NCI-H2107 treated with DMSO at 0.1 percent for 48 hours (cell line): Measurements from ENCODE around the gene CCL25.
"Not testable (repeated sequence)": the region's sequence is repeated elsewhere in the genome, so short reads cannot be mapped to it uniquely, and the experiment has no call there.

Experiments used
- DNase-seq: peaks from one replicate; lab custom pipeline; 2025; ENCODE audit not compliant: unreplicated experiment; lab: John Stamatoyannopoulos, UW

The CCL25 gene

GRCh38 chr19:8084152-8084551 is 31.6 kb downstream of the CCL25 start:
- DNase-seq, result no peak

DNA sequence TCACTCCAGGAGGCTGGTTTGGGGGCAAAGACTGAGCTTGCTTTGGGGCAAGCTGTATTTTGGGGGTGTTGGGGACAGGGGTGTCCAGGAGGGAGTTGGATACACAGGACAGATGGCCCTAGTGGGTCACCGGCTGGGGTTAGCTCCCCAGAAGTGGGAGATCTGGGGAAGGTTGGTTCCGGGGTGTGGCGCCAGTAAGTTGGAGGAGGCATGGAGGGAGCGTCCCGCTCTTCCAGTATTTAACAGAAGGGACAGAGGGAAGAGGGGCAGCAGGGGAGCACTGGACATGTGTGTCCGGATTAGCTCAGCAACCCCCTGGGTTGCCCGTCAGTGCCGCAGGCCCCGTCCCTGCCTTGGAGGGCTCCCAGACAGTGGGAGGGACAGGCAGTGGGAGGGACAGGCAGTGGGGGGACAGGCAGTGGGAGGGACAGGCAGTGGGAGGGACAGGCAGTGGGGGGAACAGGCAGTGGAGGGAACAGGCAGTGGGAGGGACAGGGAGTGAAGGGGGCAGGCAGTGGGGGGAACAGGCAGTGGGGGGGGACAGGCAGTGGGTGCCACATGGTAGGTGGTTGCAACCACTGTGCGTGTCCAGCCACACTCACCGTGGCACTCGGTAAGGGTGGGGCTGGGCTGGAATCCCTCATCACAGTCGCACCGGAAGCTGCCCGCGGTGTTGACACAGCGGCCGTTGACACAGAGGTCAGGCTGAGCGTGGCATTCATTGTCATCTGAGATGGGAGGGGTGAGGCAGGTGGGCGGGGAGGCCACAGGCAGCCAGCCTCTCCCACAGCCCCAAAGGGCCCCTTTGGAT is 33.2 kb downstream of the CCL25 start:
- no peak for DNase-seq

GRCh38 chr19:8086849-8087248 is 34.3 kb downstream of the CCL25 start:
- DNase-seq, result no peak

DNA sequence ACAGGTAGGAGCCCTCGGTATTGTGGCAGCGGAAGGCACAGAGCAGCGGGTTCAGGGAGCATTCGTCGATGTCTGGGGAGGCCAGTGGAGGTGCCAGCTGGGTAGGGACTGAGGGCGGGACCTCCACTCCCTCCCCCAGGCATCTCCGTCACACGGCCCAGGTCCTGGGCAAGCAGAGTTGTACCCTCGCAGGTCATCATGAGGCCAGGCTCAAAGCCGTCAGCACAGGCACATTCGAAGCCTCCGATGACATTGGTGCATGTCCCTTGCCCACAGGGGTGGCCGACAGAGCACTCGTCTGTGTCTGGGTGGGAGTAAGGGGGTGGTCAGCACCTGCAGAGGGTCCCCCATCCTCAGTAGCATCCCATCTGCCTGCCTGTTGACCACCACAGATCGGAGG is 35.3 kb downstream of the CCL25 start:
- no peak for DNase-seq

DNA sequence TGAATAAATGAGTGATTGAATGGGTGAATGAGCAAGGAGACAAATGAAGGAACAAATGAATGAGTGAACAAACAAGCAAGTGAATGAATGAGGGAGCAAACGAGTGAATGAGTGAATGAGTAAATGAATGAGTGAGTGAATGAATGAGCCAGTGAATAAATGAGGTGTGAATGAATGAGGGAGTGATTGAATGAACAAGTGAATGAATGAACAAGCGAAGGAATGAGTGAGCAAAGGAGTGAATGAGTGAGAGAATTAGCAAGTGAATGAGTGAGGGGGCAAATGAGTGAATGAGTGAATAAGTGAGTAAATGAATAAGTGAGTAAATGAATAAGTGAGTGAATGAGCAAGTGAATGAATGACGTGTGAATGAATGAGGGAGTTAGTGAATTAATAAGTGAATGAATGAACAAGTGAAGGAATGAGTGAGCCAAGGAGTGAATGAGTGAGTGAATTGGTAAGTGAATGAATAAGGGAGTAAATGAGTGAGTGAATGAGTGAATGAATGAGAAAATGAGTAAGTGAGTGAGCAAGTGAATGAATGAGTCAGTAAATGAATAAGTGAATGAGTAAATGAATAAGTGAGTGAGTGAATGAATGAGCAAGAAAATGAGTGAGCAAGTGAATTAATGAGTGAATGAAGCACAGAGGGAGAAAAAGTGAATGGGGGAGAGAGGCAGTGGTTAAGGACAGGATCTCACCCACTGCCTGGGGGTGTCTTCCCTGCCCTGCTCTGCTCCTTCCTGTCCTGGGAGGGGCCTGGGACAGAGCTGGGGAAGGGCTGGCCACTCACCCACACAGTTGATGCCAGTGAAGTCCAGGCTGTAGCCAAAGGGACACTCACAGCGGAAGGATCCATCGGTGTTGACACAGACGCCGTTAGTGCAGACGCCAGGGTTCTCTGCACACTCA is 36.4 kb downstream of the CCL25 start:
- DNase-seq, result no peak

DNA sequence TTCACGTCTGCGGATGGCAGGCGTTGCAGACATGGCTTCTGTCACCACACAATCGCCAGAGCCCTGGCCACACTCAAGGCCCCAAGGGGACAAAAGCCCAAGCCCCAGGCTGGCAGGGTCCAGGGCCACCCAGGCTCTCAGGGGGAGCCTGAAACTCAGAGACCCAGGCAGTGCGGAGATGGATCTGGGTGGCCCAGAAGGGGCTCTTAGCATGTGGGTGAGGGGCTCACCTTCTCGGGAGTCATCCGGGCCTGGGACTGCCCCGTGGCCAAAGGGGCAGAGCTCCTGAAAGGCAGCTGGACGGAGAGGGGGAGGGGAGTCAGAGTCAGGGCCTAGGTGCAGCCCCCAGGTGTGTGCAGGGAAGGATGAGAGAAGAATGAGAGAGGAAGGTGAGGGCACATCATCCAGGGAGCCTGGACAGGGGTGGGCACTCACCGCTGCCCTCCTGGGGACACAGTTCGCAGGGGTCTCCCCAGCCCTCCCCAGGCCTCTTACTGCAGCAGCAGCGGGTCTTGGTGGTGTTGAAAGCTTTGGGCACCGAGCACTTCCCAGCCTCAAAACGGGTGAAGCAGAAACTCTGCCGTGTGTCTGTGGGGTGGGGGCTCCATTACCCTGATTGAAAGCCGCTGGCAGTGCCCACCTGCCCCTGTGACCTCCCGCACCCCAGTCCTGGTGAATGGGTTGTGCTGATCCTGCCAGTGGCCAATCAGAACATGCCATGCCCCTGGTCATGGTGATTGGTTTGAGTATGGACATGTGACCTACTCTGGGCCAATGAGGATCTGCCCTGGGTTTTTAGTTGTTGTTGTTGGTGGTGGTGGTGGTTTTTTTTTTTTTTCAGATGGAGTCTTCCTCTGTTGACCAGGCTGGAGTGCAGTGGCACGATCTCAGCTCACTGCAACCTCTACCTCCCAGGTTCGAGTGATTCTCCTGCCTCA is 37.4 kb downstream of the CCL25 start:
- DNase-seq, result no peak

- no peak for DNase-seq
These were observed 38.4 kb downstream of the CCL25 start for GRCh38 chr19:8090950-8091349.

DNA sequence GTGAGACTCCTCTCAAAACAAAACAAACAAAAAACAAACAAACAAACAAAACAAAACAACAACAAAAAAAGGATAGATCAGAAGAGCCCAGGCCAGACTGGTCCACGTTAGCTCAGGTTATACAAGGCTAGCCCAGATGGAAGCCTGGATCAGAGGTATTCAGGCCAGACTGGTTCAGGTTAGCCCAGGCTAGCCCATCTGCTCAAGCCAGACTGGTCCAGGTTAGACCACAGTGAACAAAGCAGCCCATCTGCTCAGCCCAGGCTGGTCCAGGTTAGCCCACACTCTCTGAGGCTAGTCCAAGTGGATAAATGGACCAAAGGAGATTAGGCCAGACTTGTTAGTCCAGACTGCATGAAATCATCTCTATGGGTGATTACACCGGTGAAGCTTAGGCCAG is 41.2 kb downstream of the CCL25 start:
- DNase-seq, result no peak

DNA sequence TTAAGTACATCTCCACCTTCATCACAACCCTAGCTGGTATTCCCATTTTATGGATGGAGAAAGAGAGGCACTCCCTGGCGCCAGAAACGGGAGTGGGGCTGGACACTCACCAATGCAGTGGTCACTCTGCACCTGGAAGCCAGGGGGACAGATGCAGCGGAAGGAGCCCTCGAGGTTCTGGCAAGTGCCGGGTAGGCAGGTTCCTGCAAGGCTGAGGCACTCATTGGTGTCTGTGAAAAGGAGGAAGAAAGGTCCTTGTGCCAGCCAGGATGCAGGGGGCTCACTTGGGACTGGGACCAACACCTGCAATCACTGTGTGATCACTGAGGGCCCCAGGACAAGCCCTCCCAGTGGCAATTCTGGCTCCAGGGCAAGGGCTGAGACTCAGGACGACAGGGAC is 41.8 kb downstream of the CCL25 start:
- no peak for DNase-seq

DNA sequence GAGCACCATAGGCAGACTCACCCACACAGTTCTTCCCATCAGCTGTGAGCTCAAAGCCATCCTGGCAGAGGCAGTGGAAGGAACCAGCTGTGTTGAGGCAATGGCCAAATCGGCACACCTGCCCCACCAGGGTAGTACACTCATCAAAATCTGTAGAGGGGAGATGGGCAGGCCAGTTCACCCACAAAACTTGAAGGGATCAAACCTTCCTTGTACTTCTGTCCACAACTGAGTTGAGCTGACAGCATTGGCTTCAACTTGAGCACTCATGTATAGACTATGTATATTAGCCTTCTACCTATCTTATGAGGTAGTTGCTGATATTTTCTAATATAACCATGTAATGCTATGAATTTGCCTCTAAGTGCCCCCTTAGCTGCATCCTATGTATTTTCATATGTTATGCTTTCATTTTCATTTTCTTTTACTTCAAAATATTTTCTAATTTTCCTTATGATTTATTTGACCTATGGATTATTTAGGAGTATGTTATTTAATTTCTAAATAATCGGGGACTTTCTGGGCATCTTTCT is 42.9 kb downstream of the CCL25 start:
- DNase-seq, result no peak

DNA sequence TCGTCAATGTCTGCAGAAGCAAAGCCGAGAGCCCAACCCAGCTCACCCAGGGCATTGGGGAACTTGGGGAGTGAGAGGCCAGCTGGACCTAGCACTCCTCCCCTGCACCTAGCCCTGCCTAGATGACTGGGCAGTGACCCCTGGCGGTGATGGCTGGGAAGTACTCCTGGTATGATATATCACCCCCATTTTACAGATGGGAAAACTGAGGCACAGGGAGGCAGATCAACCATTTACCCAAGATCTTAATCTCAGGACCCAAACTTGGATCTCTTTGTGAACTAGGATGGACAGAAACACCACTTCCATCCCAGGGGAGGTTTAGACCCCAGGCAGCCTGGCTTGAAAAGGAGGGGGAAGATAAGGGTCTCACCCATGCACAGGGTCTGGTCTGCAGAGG is 43.5 kb downstream of the CCL25 start:
- no peak for DNase-seq

- no peak for DNase-seq
These were observed 44.6 kb downstream of the CCL25 start for GRCh38 chr19:8097198-8097597.

- DNase-seq, result no peak
These were observed 45.4 kb downstream of the CCL25 start for GRCh38 chr19:8097681-8098567.

DNA sequence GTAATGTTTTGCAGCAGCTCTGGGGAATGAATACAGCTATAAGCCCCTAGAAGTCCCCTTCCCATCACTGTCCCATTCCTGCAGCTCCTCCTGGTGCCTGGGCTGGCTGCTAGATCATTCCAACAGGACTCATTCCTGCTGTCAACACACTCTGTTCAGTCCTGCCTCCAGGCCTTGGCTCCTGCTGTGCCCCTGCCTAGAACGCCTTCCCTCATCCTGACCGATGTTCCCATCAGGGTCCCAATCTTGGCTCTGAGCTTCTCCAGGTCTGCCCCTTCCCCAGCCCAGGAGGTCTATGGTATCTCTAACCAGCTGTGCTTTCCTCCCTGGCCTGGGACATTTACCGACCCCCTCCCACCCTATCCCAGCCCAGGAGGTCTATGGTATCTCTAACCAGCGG is 48.8 kb downstream of the CCL25 start:
- no peak for DNase-seq

DNA sequence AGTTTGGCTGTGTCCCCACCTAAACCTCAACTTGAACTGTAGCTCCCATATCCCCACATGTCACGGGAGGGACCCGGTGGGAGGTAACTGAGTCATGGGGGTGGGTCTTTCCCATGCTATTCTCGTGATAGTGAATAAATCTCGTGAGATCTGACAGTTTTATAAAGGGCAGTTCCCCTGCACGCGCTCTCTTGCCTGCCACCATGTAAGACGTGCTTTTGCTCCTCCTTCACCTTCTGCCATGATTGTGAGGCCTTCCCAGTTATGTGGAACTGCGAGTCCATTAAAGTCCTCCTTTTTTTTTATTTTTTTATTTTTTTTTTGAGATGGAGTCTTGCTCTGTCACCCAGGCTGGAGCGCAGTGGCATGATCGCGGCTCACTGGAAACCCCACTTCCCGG is 49.4 kb downstream of the CCL25 start:
- DNase-seq, result not testable (repeated sequence)

GRCh38 chr19:8105471-8105870 is 52.9 kb downstream of the CCL25 start:
- no peak for DNase-seq

GRCh38 chr19:8107301-8107903 is 54.8 kb downstream of the CCL25 start:
- no peak for DNase-seq

- DNase-seq, result no peak
These were observed 56.2 kb downstream of the CCL25 start for GRCh38 chr19:8108560-8109445.
